ENCODE results near the gene SASH1. TPM values are rescaled to one million over a fixed set of nuclear protein-coding genes. Genes with fewer than 3 reads are reported as not detected.

Gene SASH1
- total and polyA plus RNA-seq, 9 of the 15 experiments (the other 6 are each of a cell fraction or from before 2014, with no cell fraction given), result 0.35 to 3.5 (median 1.6) TPM

- Histone ChIP-seq H3K36me3 (ENCODE audit: control insufficient read depth, insufficient read depth, low read length) (no peaks in the 10 kb centered on the region), H3K4me2 (ENCODE audit: insufficient read depth, low read length) (no peak overlapping the region), H3K9me1 (ENCODE audit: control insufficient read depth, insufficient read depth, low read length) (no peaks in the 10 kb centered on the region), H3K27ac (ENCODE audit: extremely low read depth, low read depth, low read length) (no peak overlapping the region), H2AFZ (ENCODE audit: low read depth, low read length) (no peak overlapping the region), H4K20me1 (replicated peaks; ENCODE audit: control insufficient read depth, insufficient read depth, low read length) (no peaks in the 10 kb centered on the region; the same call in 1 of the 2 replicates), H3K4me3 (no peak overlapping the region), H3K9me3 (replicated peaks; ENCODE audit: control insufficient read depth, insufficient read depth, low read depth, low read length) (no peaks in the 10 kb centered on the region), H3K4me1 (replicated peaks in 1 of 2; ENCODE audit: control insufficient read depth in 2 of 2, insufficient read depth in 2 of 2, low read length in 2 of 2) (no peaks in the 10 kb centered on the region), H3K9ac (ENCODE audit: insufficient read depth in 1 of 2, low read depth in 2 of 2, low read length in 2 of 2) (no peak overlapping the region), H3K27me3 (ENCODE audit: control insufficient read depth in 2 of 2, insufficient read depth in 2 of 2, low read length in 2 of 2) (peaks cover 5 to 22% of the 10 kb centered on the region in 2 experiments; a peak in 3 of 5 replicates), H3K79me2 (ENCODE audit: control insufficient read depth, insufficient read depth, low read length) (no peaks in the 10 kb centered on the region)
- no TSS peak for BruUV-seq (replicated peaks)
- intact Hi-C loops (cut with micrococcal nuclease), result loop anchor here (10.0 kb wide), 1 partner anchor 316 kb away; no protein-coding TSS in a partner anchor
- no peak for ATAC-seq
- FAIRE-seq, result peak; percentile 6
- no peak for DNase-seq (ENCODE audit: extremely low read depth in 1 of 4, low spot score in 3 of 4)
- ChIA-PET POLR2A (interaction anchor here (0.7 kb wide), 1 partner anchor 31 kb away, joined by 3 read pairs; no protein-coding TSS in a partner anchor), CTCF (ENCODE audit: low intra/inter-chr PET ratio) (no interaction called here)
- no peak for TF ChIP-seq ZNF431 (CRISPR knock-in tag; IDR thresholded peaks at IDR 0.05)
- TF ChIP-seq ZNF324 (CRISPR knock-in tag; IDR thresholded peaks at IDR 0.05), result no peak
- TF ChIP-seq STAT5A (IDR thresholded peaks at IDR 0.05; ENCODE audit: borderline replicate concordance, low read length), result no peak
- no peak for TF ChIP-seq ZNF212 (CRISPR knock-in tag; IDR thresholded peaks at IDR 0.05)
- TF ChIP-seq DEAF1 (CRISPR knock-in tag; IDR thresholded peaks at IDR 0.05), result no peak
- TF ChIP-seq HSF4 (CRISPR knock-in tag; IDR thresholded peaks at IDR 0.05; ENCODE audit: borderline replicate concordance), result no peak
- TF ChIP-seq HNRNPL (IDR thresholded peaks at IDR 0.05; ENCODE audit: low read depth, low read length), result no peak
- TF ChIP-seq LCOR (CRISPR knock-in tag; IDR thresholded peaks at IDR 0.05), result no peak
- no peak for TF ChIP-seq NFXL1 (CRISPR knock-in tag; IDR thresholded peaks at IDR 0.05)
- no peak for TF ChIP-seq ZNF134 (CRISPR knock-in tag; conservative IDR thresholded peaks at IDR 0.05)
- no peak for TF ChIP-seq EWSR1 (IDR thresholded peaks at IDR 0.05; ENCODE audit: borderline replicate concordance, low read depth, partially characterized antibody)
- TF ChIP-seq FOXA1 (IDR thresholded peaks at IDR 0.05; ENCODE audit: borderline replicate concordance), result no peak
- TF ChIP-seq MAFK (IDR thresholded peaks at IDR 0.05; ENCODE audit: low read length), result no peak
- no peak for TF ChIP-seq ZBTB17 (CRISPR knock-in tag; IDR thresholded peaks at IDR 0.05)
- TF ChIP-seq, protein P1, sequence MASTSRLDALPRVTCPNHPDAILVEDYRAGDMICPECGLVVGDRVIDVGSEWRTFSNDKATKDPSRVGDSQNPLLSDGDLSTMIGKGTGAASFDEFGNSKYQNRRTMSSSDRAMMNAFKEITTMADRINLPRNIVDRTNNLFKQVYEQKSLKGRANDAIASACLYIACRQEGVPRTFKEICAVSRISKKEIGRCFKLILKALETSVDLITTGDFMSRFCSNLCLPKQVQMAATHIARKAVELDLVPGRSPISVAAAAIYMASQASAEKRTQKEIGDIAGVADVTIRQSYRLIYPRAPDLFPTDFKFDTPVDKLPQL (IDR thresholded peaks at IDR 0.05; ENCODE audit: extremely low read depth, insufficient read length), result no peak
- no peak for TF ChIP-seq HMGN3 (IDR thresholded peaks at IDR 0.05; ENCODE audit: borderline replicate concordance, extremely low read depth, insufficient read length, low read depth, low read length)
- no peak for TF ChIP-seq ZNF143 (CRISPR knock-in tag; IDR thresholded peaks at IDR 0.05)
- in situ Hi-C loops (cut with MboI), result no loop called here
- WGBS (ENCODE audit: insufficient coverage, low coverage, missing lambda C conversion rate), result 0% methylated on average over 6 of the region's 6 CpGs
These were observed 118.4 kb downstream of the SASH1 start for GRCh38 chr6:148460876-148461646.
